T-helper 2 cell (primary cell): ENCODE measurements around the gene NFU1.

Experiments
- DNase-seq, 5 experiments: peaks; one replicate each; pipeline versions ENCODE4 v3.0.0 to v3.0.0-alpha.2; 2012 to 2022
- total RNA-seq, 2 donors: gene quantifications; one replicate each; lab custom pipeline; 2026; lab: John Stamatoyannopoulos, UW

NFU1 gene
- total RNA-seq = 10.9 to 16.7 reads per million in 2 donors

DNA sequence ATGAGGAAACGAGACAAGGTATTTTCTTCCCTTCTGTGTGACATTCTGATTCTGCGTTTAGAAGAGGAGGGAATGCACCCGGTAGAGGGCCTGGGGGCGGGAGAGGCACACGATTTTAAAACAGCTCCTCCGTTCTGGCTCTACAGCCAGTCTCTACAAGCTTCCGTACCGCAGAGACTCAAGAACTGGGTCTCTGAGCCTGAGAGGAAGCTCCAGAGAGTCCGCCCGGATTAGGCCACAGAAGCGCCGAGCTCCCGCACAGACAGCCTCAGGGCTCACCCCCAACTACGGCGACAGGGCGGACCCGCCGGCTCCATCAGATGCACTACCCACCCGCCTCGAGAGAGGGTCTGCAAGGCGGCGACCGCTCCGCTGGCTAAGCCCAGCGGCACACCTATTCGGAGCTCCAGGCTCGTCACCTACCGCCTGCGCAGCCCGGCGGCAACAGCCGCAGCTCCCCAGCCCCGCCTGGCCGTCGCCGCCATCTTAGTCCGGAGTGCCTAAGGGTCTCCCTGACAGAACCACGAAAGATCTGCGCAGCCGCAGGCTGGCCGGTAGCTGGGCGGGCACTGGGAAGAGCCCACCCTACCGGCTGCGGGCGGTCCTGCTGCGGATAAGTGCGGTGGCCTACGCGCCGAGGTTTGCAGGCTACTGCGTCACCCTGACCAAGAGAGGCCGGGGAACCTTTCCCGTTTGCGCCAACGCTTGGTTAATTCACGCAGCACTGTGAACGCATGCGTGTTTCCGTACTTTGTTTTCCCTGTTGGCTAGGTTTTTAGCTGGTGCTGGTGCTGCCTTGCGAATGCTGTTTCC, at the start of gene NFU1:
TSS of gene NFU1 (minus strand) at position 498 of the 813 bp plus-strand sequence. CDS start at position 485, 13 bp downstream.
- DNase-seq = peak; percentile 59 to 94 (median 83)

DNA sequence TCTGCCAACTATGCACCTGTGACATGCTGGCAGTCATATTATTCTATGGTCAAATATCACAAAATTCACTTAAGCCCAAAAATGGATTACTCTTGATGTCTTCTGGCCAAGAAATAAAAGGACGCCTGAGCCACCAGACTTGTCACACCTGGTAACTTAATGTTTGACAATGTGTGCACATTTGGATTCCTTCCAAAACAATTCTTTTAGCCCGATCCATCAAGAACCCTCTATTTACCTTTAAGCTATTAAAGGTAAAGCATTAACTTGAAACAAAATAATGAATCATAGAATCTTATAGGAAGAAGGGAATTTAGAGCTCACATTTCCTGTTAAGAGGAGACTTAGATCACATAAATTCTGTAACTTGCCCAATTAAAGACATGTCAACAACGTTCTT, 46.5 kb upstream of the NFU1 start:
- no peak for DNase-seq

DNA sequence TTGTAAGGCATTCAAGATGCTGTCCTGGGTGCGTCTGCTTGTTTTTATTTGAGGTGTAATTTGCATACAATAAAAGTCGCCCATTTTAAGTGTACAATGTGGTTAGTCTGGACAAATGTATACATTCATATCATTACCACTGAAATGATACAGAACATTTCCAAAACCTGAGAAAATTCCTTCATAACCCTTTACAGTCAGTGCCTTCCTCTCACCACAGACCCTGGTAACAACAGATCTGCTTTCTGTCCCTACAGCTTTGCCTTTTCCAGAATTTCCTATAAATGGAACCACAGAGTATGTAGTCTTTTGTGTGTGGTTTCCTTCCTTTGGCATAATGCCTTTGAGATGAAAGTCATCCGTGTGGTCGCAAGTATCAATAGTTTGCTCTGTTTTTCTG, 45.8 kb upstream of the NFU1 start:
- no peak for DNase-seq

DNA sequence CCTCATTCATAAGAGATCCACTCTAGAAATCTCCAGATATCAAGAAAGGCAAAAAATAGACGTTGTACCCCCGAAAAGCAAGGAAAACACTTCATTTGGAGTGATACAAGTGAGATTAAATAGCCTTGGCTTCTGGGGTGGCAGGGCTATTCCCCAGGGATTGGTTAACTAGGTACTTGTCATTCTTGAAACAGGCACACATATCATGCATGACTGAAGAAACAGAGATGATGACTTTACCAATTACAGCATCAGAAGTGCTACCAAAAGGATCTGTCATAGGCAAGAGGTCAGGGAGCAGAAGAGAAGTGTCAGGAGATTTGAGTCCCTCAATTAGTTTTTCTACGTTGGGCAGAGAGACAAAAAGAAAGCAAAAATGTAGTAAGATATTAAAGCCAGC, 45.2 kb upstream of the NFU1 start:
- DNase-seq = no peak

DNA sequence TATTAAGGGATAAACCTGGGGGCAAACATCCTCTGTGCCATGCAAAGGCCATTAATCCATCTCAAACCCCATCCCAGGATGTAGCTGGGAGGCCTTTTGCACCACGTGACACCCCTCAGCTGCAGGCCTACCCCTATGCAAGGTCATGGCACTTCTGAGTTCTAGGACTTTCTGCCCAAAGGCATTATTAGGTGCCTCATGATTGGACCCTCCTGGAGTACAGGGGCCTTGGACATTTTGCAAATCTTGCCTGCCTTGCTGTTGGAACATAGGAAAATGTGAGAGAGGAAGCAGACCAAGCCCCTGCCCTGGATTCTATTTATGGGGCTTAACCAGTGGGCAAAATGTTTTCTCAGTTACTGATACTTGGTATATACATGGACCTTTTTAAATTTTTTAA, 44.2 kb upstream of the NFU1 start:
- no peak for DNase-seq

DNA sequence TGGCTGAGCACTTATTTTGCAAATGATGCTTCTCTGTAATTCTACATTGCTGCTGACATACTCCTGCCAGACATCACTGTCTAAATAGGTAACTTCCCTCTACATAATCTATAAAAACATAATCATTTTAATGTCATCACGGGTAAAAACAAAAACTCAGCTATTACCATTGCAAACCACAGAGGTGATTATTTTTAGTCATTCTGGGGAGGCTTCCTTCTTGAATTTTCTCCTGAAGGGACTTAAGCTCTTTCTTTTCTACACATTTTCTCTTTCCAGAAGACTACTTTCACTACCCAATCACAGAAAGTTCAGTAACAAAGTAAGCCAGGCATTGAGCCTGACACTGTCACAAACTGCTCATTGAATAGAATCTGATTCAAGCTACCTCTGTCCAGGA, 40.4 kb upstream of the NFU1 start:
- peak in 1 of 5 experiments; percentile 28 for DNase-seq

DNA sequence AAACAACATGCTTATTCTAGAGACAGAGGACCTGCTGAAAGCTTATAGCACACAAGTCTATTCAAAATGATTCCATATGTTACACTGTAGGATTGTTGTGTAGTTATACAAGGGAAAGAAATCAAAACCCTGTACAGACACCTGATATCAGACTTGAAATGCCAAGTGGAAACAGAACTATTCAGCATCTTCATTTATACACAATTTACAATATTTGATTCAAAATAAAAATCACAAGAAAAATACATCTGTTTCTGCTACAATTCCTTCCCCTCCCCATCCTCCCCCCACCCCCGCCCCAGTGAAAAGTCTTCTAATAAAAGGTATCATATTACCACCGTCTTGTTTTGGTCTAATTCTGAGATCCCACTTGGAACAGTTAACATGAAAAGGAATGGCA, 37.5 kb upstream of the NFU1 start:
- no peak for DNase-seq

DNA sequence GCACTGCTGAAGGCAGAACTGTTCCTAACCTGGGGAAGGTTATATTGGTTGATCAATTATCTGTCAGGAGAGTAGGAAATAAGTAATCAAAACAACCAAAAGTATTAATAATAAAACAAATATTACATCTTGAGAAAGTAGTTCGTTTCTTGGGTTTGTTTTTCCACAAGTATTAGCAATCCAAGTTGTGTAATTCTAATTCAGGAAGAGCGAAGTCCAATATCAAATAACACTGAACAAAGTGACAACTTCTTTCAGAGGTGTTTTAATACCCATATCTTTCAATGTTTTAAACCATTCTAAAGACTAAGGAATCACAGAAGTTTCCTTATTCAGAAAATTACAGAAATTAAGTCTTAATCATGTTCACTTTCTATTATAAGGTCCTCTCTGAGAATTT, 34.6 kb upstream of the NFU1 start:
- no peak for DNase-seq

DNA sequence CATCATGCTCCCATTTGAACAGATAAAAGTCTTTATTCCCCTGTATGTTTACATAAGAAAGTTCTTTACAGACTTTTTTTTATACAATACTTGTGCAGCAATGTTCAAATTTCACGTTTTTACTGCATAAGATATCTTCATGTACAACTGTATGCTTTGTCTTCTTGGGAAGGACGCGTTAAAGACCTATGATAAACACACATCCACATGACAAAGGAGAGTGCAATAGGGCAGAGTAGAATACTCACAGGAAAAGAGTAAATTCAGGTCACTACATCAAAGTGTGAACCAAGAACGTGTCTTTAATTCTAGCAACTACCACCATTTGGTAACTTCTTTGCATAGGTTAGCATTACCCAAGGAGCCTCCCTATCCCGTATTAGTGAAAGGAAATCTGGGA, 33.7 kb upstream of the NFU1 start:
- DNase-seq = no peak

DNA sequence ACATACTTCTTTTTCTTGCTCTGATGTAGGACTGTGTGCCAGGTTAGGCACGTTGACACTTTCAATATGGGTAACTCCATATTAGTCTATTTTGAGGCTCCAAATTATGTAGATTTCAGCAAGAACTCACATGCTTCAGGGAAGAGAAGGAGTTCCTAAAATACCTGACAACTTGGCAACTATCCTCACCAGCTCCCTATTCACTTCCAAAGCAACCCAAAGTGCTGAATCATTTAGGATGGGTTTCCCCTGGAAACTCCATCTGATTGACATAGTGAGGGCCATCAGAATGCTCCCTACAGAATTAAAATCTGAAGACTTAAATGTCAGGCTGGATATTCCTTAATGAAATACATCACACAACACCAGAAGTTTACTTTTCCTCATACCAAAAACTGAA, 32.5 kb upstream of the NFU1 start:
- no peak for DNase-seq

DNA sequence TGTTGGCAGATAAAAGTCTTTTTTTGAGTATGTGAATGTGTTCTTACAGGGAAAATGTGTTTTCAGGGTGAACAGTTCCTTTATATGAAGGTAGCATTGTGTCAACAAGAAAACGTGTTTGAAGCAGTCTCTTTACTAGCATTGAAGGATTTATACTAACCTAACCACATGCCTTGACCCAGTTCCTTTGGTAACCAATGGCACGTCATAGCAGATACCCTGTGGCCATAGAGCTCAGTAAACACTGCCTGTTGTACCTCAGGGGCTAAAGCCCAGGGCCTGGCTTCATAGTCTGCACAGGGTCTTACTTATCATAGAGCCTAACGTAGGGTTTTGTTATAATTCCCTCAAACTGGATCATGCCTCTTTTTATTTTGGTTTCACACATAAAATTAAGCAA, 32.1 kb upstream of the NFU1 start:
- DNase-seq = peak in 1 of 5 experiments; percentile 50

DNA sequence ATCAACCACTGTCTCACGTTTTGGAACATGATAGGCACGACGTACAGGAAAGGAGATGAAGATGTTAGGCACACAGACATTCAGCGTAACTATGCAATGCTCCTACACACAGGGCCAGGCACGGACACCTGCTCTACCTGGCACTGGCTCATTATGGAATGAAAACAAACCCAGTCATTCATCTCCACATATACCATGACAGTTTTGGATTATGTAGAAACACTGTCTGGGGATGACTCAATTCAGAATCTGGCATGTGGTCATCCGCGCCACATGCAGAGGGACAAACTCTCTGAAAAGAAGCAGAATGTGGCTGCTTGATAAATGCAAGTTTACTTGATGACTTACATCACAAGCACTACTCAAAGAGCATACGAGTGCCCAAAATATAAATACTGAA, 29.5 kb upstream of the NFU1 start:
- DNase-seq = peak in 1 of 5 experiments; percentile 46

DNA sequence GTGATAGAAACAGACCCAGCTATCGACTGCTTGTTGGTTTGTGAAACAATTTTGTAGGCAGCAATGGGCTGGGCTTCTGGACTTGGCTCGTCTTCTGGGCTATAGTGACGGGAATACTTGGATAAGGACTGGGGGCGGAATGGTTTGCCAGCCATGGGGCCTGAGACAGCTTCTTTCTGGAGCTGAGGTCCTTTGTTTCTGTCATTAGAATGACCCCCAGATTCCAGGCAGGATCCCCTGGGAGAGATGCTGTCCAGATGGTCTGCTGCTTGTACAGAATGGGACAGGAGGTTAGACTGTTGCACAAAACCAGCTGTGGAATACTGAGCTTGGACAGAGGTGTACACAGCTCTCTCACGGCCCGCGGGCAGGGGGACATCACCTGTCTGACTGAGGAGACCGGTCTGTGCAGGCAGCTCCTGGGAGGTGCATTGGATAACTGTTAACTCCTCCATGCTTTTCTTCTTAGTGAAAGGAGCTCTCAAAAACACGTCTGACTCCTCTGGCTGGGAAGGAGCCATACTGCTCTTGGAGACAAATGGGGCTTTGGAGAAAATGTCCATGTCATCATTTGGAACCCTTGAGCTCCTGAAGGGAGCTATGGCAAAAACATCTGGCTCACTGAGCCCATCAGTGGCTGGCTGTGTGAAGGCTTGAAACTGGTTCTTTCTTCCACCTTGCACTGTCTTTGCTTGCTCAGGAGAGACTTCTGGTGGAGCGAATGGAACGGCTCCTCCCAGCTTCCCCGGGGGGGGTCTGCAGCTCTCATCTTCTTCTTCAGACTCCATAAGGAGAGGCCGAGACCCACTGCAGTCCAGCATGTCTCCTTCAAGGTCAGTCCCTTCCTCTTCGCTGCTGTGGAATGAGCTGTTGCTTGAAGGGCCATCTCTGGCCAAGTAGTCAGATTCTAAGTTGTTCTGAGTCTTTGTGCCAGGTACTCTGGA, 28.6 kb upstream of the NFU1 start:
- DNase-seq = no peak

DNA sequence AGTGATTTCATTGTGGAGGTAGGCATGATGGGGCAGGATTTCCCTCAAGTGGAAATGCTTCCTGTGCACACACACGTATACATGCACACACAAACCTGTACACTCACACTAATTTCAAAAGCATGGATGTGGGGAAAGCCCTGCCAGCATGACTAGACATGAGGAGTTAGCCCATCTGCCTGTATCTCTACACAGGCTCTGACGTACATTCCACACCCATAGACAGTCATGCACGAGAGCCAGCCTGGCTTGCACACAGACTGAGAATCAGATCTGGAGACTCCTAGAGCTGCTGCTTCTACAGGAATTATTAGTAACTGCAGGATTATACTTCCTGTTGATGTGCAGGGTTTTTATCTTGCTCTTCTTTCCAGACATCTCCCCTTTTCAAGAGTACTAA, 27.3 kb upstream of the NFU1 start:
- no peak for DNase-seq

DNA sequence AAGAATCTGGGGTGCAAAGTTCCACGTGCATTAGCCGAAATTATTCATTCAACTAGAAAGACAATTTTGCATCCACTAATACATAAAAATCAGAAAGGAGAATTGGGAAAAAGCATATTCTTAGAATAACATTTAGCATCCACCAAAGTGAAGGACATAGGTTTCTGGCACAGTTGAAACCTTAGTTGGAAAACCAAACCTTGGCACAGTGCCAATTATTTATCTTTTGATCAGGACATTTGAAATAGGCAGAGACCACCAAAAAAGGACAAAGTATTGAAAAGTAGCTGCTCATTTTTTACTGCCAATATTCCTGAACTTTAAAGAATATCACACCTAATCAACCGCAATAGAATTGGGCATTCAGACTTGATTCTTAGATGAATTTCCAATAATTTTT, 25.5 kb upstream of the NFU1 start:
- DNase-seq = no peak

DNA sequence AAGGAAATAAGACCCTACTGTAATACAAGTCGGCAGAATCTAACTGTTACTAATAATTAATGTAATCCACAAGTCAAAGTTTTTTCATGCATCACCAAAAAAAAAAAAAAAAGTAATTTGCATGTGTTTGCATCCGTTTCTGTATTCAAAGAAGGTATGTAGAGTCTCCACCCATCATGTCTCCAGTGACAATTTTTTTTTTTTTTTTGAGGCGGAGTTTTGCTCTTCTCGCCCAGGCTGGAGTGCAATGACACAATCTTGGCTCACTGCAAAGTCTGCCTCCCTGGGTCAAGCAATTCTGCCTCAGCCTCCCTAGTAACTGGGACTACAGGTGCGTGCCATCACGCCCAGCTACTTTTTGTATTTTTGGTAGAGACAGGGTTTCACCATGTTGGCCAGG, 24.2 kb upstream of the NFU1 start:
- no peak for DNase-seq

DNA sequence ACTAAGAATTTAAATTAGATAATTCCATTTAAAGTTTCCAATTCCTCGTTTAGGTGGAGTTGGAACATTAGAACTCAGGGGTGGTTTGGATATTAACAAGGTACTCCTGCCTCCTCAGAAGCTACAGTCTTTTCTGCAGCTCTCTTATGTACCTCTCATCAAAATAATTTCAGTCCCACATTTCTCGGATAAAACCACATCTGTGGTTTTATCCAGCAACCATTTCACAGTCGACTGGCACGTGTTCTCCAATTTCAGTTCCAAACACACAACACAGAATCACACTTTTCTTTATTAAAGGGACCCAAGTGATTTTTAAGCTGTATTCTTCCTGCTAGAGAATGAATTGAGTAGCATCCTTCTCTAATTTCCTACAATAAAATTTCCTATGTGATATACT, 22.7 kb upstream of the NFU1 start:
- no peak for DNase-seq

DNA sequence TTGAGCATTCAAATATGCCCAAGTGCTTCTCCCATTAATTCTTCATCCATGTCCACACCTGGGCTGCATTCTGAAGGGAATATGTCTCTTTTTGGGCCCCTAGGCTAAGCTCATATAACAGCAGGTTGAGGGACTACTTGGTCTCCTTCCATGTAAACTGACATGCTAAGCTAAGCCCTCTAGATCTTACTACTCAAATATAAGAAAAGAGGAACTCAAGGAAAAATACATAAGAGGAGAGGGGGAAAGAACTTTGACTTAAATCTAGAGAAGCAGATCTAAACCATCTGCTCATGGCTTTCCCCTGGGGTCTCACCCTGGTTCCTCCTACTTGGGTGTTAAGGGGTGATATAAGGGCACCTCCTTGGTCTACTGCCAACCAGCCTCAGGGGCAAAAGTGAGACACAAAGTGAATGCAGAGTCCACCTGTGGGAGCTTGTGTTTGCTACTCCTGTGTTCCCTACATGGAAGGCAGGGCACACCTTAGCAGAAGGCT, 19.8 kb upstream of the NFU1 start:
- no peak for DNase-seq

DNA sequence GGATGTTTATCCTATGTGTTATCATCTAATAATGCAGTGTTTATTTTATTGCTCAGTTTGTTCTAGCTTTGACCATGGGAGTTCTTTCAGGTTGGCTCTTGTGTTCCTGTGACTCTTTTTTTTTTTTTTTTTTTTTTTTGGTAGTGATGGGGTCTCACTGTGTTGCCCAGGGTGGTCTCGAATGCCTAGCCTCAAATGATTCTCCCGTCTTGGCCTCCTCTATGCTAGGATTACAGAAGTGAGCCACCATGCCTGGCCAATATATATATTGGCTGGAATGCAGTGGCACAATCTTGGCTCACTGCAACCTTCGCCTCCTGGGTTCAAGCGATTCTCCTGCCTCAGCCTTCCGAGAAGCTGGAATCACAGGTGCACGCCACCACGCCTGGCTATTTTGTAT, 18.9 kb upstream of the NFU1 start:
- no peak for DNase-seq

DNA sequence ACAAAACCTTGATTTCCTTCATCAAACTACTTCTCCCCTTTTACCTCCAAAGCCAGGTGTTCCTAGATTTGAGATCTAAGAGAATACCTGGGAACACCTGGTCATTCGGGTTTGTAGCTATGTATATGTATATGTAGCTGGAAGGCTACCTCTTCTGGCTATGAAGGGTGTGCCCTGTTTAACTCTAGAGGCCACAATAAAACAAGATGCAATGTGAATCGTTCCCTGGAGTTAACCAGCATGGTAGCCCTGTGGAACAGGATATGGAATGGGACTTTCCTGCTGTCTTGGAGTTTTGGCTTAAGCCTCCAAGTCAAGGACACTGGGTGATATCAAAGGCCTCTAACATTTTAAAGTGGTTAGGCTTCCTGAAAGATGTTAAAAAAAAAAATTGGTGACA, 17.7 kb upstream of the NFU1 start:
- DNase-seq = no peak

DNA sequence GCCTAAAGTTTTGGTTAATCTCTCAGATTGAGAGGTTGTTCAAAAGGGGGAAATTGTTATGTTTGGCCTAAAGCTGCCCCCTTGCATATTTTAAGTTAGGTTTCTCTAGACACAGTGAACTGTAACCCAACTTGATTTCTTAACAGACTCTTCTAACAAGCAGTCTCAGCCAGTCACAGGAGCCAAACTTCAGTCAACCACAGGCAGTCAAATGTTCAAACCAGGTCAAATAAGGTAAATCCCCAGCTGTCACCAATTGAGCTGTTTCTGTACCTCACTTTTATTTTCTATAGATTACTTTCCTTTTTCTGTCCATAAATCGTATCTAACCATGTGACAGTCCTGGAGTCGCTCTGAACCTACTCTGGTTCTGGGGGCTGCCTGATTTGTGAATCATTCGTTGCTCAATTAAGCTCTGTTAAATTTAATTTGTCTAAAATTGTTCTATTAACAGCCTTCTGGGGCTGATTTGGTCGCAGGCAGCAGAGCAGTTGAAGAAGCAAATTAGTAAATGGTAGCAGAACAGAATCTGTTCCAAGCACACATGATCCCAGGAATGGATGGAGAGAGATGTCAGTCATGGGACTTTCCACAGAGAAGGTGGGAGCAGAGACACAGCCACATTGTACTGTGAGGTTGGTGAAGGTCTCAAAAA, 16.4 kb upstream of the NFU1 start:
- peak in 1 of 5 experiments; percentile 64 for DNase-seq

DNA sequence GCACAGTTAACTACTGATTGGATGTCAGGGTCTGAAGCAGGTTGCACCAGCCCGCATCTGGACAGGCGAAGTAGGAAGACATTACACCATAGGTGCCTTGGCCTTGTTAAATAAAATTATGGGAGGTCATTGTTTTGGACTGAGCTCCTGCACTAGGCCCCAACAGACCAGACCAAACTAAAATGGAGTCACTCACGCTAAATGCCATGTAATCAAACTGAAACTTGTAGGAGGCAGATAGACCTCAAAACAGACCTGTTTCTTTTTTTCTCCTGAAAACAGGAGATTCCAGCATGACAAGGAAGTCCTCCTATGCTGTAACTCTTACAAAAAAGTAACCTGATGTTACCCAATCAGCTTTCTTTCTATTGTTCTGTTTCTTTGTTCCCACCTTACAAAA, 15.5 kb upstream of the NFU1 start:
- no peak for DNase-seq
